ENCODE data around the gene S100A16.
A peak's percentile ranks its signal among the peaks of the same experiment; 100 is the strongest.
"Not testable (repeated sequence)": the region's sequence is repeated elsewhere in the genome, so short reads cannot be mapped to it uniquely, and the experiment has no call there.

S100A16 gene

GRCh38 chr1:153582836-153583235 lies 30.1 kb downstream of the S100A16 start:
- not testable (repeated sequence) for DNase-seq

GRCh38 chr1:153578936-153579335 lies 34.0 kb downstream of the S100A16 start:
- no peak for DNase-seq

- DNase-seq = no peak
Observed at GRCh38 chr1:153578490-153578889, 34.4 kb downstream of the S100A16 start.

GRCh38 chr1:153577624-153578051 lies 35.3 kb downstream of the S100A16 start:
- no peak for DNase-seq

- no peak for DNase-seq
Observed at GRCh38 chr1:153577138-153577537, 35.8 kb downstream of the S100A16 start.

GRCh38 chr1:153575497-153575896 lies 37.4 kb downstream of the S100A16 start:
- not testable (repeated sequence) for DNase-seq

GRCh38 chr1:153575081-153575491 lies 37.9 kb downstream of the S100A16 start:
- DNase-seq = not testable (repeated sequence)

- no peak for DNase-seq
Observed at GRCh38 chr1:153573351-153573750, 39.6 kb downstream of the S100A16 start.

GRCh38 chr1:153572569-153573015 lies 40.3 kb downstream of the S100A16 start:
- peak; percentile 79 for DNase-seq

GRCh38 chr1:153571706-153572105 lies 41.2 kb downstream of the S100A16 start:
- DNase-seq = no peak

GRCh38 chr1:153570874-153571273 lies 42.1 kb downstream of the S100A16 start:
- DNase-seq = no peak

- DNase-seq = no peak
Observed at GRCh38 chr1:153569465-153569864, 43.5 kb downstream of the S100A16 start.

- peak; percentile 92 for DNase-seq
Observed at GRCh38 chr1:153568367-153569099, 44.4 kb downstream of the S100A16 start.

- peak; percentile 84 for DNase-seq
Observed at GRCh38 chr1:153567621-153568366, 45.1 kb downstream of the S100A16 start.

GRCh38 chr1:153566414-153567371 lies 46.2 kb downstream of the S100A16 start:
- DNase-seq = peak; percentile 93

GRCh38 chr1:153565529-153566374 lies 47.2 kb downstream of the S100A16 start, which contains the start of gene S100A2:
Gene S100A2, minus strand, starts transcription at chr1:153565844. Its CDS starts 1,967 bp downstream, at chr1:153563877.
- peak; percentile 76 for DNase-seq

- no peak for DNase-seq
Observed at GRCh38 chr1:153563991-153564390, 48.9 kb downstream of the S100A16 start.

GRCh38 chr1:153563483-153563901 lies 49.4 kb downstream of the S100A16 start:
- no peak for DNase-seq

GRCh38 chr1:153562021-153562420 lies 50.9 kb downstream of the S100A16 start:
- DNase-seq = not testable (repeated sequence)

- no peak for DNase-seq
Observed at GRCh38 chr1:153561466-153561985, 51.4 kb downstream of the S100A16 start.

- no peak for DNase-seq
Observed at GRCh38 chr1:153560771-153561465, 52.0 kb downstream of the S100A16 start.
